Lung microvascular endothelial cell (primary cell): ENCODE results near the gene CXCL12. TPM values are rescaled to one million over a fixed set of nuclear protein-coding genes. Genes with fewer than 3 reads are reported as not detected.

Experiments used
- DNase-seq, 2 donors: peaks; one replicate each; pipeline versions ENCODE4 v3.0.0 to v3.0.0-alpha.2; 2010; ENCODE audit warnings: low read depth in 2 of 2
- total RNA-seq: library from RNA; depleted of rRNA; stranded (reverse); fragments of >200 nt; gene quantifications from 2 replicates; pipeline ENCODE4 v1.2.1, GENCODE V29; 2014

The CXCL12 gene
- total RNA-seq, 1 donor from 2014 or later = 7.1 TPM

DNA sequence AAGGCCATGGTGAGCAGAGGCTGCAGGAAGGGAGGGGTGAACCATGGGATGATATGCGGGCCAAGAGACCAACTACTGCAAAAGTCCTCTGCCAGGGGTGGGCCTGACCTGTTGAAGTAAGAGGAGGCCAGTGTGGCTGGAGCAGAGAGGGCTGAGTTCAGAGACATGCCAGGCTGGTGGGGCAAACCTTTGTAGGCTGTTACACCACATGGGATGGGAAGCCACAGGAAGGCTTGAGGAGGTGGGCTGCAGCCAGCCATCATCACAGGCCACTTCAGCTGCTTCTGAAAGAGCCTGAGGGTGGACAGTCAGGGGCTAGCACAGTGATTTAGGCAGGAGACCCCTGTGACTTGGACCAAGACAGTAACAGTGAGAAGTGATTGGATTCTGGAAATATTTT, 20.3 kb downstream of the CXCL12 start:
- no peak for DNase-seq

DNA sequence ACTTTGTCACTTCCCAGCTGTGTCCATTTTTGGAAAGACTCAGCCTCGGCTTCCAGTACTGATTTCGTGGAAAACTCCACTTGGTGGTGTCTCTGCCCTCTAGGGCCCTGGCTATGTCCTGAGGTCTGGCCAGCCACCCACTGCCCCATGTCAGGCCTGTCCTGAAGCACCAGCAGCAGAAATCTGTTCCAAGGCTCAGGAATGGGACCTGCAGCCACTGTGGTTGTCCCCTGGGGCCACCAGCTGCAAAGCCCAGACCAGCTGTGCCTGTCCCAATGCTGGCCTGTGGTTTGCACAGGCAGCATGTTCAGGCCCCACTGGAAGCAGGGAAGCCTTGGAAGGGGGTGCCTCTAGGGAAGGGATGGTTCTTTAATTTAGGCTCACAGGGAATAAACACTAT, 21.2 kb downstream of the CXCL12 start:
- DNase-seq = no peak

DNA sequence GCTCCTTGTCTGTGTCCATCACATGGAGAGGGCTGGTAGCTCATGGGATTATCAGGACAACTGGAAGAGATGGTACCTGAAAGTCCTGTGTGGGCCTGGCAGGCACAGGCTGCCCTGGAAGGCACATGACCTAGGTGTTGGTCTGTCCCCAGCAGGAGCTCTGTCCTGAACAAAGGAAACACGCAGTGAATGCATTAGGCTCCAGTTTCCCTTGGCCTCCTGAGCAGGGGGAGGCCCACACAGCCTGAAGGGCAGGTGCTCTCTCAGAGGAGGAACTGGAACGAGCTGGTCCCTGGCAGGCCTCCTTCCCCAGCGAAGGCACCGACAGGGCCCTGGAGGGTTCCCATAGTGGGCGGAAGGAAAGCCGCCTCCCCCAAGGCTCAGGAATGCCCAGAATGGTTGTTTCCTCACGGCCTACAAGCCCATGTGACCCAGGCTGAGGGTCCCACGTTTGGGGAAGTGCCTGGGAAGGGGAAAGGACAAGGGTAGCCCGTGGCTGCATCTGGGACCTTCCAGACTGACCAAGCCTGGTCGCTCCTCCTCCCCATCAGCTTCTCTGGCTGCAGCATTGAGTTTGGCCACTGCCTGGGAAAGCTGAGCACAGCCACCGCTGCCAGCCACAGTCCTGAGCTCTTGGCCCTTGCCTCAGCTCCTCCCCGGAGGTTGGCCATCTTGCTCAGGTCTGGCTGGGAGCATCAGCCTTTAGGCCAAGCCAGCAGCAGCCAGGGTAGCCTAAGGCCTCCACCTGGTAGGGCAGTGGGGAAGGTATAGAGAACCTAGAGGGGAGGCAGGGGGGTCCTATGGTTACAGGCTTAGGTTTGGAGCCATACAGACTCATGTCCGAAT, 21.8 kb downstream of the CXCL12 start:
- no peak for DNase-seq

DNA sequence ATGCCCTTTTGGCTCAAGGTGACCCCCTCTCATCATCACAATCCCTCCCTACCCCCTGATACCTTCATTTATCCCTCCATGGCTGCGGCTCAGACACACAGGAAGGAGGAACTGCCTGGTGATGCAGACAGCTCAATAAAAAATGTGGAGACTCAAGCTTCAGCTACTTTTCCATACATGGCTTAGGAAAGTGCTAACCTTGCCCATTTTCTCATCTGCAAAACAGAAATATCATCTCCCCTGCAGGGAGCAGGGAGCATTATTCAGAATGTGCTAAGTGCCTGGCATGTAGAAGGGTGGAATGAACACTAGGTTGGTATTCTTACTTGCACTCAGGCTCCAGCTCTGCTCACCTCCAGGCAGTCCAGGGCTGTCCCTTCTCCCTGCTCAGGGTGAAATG, 23.8 kb downstream of the CXCL12 start:
- DNase-seq = no peak

DNA sequence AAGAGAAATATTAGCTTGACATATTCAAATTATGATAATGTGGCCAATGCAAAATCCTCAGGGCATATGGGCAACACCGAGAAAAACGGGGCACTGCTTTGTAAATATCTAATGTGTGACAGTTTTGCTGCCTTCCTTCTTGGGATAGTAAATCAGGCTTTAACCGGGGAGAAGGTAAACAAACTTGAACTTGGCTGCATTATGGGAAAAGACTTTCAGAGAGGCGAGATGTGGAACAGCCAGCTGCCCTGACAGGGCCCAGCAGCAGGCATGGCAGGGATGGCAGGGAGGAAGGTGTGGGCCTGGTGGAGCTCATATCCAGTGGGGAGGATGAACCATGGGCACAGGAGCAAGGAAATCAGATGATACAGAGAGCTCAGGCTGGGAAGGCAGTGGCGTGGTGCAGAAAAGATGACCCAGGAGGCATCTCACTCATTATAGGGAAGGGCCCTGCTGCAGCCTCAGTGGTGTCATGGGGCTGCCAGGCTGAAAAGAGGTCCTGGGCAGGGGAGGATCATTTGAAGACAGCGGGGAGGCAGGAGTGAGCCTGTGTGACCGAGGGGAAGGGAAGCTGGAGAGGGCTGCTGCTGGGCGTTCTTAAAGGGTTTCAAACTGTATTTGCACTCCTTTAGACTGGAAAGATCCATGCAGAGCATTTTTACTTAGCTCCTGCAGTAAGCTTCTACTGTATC, 26.7 kb downstream of the CXCL12 start:
- DNase-seq = no peak

DNA sequence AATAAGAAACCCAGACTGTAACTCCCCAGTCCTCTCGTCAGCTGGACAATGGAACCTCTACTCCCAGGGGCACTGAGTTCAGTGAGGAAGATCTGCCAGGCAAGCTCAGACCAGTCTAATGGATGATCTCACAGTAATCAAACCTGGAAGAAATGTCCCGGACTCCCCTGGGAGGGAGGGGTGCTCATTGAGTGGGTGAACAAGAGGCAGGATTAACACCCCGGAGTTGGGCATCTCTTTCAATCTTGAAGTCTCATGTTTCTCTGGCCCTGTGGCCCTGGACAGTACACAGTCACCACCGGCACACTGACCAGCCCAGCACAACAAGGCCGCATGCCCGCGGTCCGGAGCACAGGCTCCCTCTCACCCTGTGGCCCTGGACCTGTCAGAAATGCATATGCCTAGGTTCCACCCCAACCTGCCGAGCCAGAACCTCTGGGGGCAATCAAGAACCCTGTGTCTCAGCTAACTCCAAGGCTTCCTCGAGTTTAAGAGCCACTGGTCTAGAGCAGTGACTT, 27.8 kb downstream of the CXCL12 start:
- DNase-seq = no peak

DNA sequence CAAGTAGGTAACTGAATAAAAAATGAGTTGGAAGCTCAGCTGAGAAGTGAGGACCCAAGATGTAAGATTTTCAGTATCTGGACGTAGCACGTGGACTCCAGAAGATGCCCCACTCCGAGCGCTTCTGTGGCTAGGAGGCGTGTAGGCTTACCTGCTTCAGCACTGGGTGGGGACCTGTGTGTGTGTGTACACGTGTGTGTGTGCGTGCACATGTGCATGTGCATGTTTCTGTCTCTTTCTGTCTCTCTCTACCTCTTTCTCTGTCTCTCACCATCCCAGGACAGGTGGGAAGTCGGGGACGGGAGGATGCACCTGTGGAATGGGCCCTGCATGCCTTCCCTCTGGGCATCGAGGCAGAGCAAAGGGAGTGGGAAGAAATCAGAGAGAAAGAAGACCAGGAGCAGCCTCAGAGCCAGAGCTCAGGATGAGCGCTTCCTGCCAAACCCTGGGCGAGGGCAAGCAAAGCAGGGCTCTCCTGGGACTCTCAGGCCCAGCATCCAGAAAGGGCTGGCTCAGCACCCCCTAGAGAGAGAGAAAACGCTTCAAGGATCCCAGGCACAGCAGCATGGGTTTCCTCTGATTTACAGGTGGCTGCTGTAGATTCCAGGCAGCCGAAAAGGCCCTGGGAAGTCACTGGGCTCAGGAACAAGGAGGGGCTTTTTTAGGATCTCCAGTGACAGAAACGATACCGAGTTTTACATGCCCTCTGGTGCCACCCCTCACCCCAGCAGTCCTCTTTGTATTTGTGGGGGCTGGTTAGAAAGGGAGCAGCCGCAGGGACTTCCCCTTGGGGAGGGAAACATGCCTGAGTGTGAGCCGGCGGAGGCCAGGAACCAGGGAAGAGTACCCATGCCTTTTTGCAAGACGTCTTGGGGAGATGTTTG, 28.5 kb downstream of the CXCL12 start:
- no peak for DNase-seq

DNA sequence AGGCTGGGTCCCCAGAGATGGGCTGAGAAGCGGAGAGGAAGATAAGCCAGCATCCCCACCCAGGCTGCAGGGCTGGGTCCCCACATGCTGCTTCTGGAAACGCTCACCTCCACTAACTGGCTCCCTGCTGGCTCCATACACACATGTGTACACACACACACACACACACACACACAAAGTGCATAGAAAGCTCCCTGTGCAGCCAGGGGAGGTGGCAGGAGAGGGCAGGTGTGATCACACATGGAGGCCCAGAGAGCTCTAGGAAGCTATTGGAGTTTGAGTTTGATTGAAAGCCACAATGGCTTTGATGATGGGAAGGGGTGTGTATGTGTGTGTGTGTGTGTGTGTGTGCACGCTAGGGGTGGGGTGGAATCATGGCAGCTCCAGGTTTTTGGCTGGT, 29.3 kb downstream of the CXCL12 start:
- DNase-seq = no peak

DNA sequence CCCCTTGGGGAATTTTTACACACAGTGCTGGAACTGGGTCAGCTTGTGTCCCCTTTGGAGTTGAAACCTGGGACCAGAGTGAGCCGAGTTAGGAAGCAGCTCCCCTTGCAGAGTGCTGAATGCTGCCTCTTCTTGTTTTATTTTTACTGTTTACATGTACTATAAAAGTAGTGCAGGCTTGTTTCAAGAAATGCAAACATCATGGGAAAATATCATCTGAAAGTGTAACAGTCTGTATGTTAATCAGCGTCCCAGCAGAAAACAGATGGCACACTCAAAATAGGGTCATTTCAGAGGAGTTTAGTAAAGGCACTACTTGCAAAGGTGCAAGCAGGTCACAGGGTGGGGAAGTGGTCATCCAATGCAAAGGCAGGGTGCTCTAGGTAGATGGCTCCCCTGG, 30.1 kb downstream of the CXCL12 start:
- no peak for DNase-seq

DNA sequence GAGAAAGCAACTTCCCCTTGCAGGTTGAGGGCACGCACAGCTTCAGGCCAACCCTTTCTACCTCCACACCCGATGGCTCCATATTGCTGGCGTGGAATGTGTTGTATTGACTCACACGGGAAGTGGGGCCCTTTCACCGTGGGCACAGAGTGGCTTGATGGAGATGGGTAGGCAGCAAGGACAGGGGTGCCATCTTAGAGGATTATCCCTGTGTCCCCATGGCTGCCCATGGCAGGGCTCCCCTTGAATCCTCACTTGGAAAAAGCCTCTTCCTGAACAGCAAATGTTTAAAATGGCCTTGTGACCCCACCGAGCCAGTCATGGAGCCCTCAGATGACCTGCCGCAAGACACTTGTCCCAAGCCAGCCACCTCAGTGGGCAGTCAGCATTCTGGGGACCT, 31.2 kb downstream of the CXCL12 start:
- DNase-seq = no peak

DNA sequence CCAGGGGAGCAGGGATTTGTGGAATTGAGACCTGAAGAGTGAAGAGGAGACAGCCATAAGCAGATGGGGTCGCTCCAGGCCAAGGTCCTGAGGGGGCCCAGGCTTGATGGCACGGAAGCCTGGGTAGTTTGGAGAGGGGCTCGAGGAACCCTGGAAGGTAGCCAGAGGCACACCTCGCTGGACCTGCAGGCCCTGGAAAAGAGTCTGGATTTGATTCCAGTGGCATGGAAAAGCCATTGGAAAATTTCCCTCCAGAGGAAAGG, 31.8 kb downstream of the CXCL12 start:
- DNase-seq = no peak

DNA sequence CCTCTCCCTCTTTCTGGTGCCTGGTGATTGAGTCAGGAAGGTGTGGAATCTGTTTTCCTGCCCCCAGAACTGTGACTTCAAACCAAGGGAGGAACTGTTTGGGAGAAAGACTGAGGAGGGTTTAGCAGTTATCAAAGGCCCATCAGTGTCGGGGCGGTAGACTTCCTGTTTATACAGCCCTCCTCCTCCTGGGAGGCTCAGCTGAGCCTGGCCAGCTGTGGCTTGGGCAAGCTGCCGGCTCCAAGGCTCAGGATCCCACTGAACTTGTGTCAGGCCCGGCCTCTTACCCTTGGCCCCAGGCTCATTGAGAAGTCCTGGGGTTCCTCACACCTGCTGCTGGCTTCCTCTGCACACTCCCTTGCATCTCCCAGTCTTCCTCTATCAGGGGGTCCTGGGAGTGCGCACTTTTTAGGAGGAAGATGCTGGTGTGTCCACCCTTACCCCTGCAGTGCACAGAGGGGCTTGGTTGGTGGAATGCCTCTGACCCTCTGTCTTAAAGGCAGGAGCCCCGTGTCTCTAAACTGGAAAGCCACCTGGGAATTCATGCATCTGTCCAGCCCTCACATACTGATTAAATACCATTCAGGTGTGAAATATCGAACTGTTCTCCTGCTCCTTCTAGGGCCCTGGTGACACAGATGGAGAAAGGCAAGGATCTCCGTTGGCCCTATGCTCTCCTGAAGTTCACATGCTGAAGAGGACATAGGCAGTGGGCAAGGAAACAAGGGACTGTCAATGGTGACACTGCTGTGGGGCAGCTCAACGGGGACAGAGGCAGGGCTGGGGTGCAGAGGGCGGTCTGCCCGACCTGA, 32.4 kb downstream of the CXCL12 start:
- DNase-seq = peak in 1 of 2 donors; percentile 7

DNA sequence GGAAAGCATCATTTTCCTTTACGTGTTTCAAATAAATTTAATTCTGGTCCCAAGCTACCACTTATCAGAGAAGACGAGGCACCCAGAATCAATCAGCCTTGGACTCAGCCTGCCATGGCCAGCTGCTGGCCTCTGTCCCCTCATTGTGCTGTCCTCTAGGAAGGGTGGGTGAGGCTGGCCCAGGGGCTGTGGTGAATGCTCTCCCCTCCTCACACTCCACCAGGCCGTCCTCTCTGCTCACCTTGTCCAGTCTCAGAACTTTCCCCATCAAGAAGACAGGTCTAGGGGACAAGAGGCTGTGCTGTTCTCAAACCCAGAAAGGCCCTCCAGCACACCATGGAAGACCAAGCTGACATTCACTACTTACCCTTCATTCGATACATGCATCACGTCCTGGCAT, 36.4 kb downstream of the CXCL12 start:
- DNase-seq = no peak

DNA sequence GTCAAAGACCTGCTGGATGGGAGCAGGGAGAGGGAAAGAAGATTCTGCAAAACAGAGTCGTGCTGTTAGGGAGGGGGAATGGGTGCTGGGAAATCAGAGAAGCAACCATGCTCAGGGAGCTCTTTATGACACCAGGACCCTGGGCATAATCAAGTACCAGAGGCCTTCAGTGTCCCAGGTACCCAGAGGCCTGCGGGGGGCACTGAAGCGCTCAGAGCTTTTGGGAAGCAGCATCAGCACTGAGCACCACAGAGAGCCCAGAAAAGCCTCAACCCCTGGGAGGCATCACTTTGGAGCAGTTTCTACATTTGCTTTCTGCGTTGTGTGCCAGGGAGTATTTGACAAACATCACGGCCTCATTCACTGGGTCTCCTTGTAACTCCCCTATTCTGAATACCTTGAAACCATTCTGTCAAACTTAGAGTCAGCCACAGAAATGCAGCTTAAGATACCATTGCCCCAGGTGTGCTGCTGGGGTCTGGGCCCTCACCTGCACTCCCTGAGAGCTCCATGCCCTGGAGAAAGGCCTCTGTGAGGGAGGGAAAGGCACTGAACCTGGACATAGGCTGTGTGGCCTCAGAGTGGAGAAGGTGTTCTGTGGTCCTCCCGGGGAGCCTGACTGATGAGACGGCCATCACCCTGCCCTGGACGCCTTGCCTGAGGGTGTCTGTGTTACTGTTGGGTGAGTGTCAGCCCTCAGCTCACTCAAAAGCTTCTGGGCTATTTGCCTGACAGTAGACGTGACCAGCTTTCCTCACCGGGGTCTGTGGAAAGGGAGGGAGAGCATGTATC, 37.1 kb downstream of the CXCL12 start:
- no peak for DNase-seq

DNA sequence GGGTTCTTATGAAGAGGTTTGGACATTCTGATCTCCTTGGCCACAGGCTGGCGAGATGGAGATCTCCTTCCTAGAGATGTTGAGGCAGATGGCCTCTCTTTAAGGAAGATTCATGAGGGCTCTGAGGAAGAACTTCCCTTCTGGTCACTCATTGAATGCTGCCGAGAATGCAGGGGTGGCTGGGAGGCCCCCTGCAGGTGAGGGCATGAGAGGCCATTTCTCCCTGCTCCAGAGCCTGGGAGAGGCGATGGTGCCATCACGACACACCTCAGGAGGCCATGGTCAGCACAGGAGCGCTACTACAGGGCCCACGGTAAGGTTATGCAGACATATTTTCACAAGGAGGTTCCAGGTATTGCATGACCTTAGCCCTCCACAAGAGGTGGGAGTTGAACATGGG, 40.2 kb downstream of the CXCL12 start:
- no peak for DNase-seq

DNA sequence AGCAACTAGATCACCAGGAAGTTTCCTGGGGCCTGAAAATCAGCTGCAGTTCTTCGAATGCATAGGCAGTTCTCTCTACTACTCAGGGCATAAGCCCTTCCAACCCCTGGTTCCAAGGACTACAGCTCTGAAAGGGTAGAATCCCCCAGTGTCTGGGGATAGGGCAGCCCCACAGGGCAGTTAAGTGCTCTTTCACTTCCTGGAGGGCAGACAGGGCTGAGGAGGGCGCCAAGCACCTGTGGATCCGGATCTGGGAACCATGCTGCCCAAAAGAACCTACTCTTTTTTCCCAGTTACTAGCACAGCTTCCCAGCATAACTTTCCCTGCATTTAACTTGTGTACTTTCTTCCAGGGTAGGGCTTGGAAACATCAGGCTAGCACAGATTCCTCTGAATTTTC, 41.1 kb downstream of the CXCL12 start:
- DNase-seq = no peak

DNA sequence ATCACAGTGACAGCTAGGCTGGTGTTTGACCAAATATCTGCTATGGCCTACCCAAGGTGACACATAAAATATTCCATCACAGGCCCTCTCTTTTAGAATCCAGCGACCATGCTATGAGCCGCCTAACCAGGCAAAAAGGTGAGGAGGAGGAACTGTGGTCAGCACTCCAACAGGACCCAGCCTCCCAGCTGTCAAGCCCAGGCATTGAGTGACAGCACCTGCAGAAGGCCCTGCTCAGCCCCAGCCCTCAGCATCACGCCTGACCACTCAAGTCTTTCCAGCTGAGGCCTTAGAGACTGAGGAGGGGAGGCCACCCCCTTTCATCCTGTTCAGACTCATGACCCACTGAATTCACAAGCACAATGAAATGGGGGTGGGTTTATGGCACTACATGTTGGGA, 43.0 kb downstream of the CXCL12 start:
- no peak for DNase-seq

DNA sequence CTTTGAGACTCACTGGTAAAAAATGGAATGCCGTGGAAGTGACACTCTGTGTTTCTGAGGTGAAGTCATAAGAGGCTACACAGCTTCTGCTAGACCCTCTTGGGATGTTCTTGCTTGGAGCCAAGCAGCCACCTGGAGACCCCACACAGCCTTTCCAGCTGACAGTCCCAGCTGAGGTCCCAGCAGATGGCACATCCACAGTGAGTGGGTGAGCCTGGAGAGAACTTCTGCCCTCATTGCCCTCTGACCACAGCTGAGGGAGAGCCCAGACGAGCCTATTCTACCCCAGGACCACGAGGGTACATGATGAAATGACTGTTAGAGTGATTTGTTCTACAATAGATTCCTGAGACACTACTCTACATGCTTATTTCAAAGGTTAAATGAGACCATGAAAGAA, 44.3 kb downstream of the CXCL12 start:
- DNase-seq = no peak

DNA sequence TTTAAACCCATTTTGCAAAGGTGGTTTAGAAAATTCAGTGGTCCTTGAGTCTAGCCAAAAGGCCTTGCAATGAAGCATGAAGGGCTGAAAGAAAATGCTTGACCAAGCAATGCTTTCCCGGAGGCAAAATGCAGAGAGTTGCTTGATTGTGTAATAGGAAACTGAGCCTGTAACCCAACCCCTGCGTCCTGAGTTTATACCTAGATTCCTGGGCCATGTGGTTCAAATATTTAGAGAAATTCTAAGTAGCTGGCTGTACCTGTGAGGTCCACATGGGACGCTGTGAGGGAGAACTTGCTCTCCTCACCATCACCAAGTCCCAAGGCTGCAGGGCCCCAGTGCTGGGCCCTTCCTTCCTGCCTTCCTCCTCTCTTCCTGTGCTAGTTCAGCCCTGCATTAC, 45.7 kb downstream of the CXCL12 start:
- DNase-seq = no peak

DNA sequence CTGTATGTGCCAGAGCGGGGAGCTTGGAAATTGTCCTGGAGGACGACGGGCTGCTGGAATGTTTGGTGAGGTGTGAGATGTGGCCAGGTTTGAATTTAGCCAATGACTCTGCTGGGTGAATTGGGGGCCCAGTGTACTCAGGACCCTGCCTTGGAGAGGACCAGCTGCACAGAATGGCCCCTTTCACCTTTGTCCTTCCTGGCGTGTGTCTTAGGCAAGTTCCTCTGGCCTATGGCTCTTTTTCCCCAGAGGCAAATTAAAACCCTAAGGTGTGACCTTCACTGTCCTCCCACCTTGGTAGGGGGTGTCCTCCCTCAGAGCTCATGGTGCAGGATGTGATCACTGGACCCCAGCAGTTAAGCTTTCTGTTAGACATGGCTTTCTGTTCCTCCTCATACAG, 47.8 kb downstream of the CXCL12 start:
- DNase-seq = no peak
